SH-SY5Y (cell line): Measurements from ENCODE around the gene VSIG1.

ENCODE experiments used
- GATA2 ChIP-seq: IDR thresholded peaks from 2 replicates; pipeline ENCODE4 v1.6.1; 2011; ENCODE audit warnings: mild to moderate bottlenecking, low read depth, low read length
- GATA3 ChIP-seq: IDR thresholded peaks from 2 replicates; pipeline ENCODE4 v1.6.1; 2011; ENCODE audit warnings: low read depth, mild to moderate bottlenecking, low read length, moderate library complexity

- no peak for TF ChIP-seq GATA3
- no peak for TF ChIP-seq GATA2
Measured at GRCh38 chrX:108091878-108092291, 47.0 kb downstream of the VSIG1 start.
